Smooth muscle cell (in vitro differentiated cells): Measurements from ENCODE around the gene TCHHL1. TPM values are rescaled to one million over a fixed set of nuclear protein-coding genes. Genes with fewer than 3 reads are reported as not detected.

Experiments used
- DNase-seq: peaks from one replicate; lab custom pipeline; 2025; ENCODE audit not compliant: unreplicated experiment; lab: John Stamatoyannopoulos, UW
- H2AFZ ChIP-seq: fragments of 200-600 bp; sonication (generic); 2 replicates; pipeline ENCODE4 v1.6.0; 2016; ENCODE audit warnings: antibody characterized with exemption, low read depth, mild to moderate bottlenecking
- H3F3A ChIP-seq: fragments of 200-600 bp; sonication (generic); 2 replicates; pipeline ENCODE4 v1.6.0; 2017; ENCODE audit warnings: antibody characterized with exemption, low read depth
- H3K27ac ChIP-seq: fragments of 200-600 bp; sonication (generic); 2 replicates; pipeline ENCODE4 v1.5.1; 2016; ENCODE audit warnings: low read depth, mild to moderate bottlenecking
- H3K27me3 ChIP-seq: fragments of 200-600 bp; sonication (generic); 2 replicates; pipeline ENCODE4 v1.6.1; 2016; ENCODE audit warnings: low read depth, mild to moderate bottlenecking
- H3K36me3 ChIP-seq: fragments of 200-600 bp; sonication (generic); 2 replicates; pipeline ENCODE4 v1.5.1; 2016; ENCODE audit warnings: low read depth
- H3K4me1 ChIP-seq: fragments of 200-600 bp; sonication (generic); 2 replicates; pipeline ENCODE4 v1.5.1; 2016; ENCODE audit warnings: low read depth
- H3K4me2 ChIP-seq: fragments of 200-600 bp; sonication (generic); 2 replicates; pipeline ENCODE4 v1.6.0; 2016; ENCODE audit warnings: mild to moderate bottlenecking
- H3K4me3 ChIP-seq: fragments of 200-600 bp; sonication (generic); 2 replicates; pipeline ENCODE4 v1.5.1; 2016; ENCODE audit warnings: mild to moderate bottlenecking
- H3K79me2 ChIP-seq: fragments of 200-600 bp; sonication (generic); 2 replicates; pipeline ENCODE4 v1.6.0; 2016; ENCODE audit warnings: low read depth, mild to moderate bottlenecking
- H3K9ac ChIP-seq: fragments of 200-600 bp; sonication (generic); 2 replicates; pipeline ENCODE4 v1.6.0; 2016; ENCODE audit warnings: low read depth
- H3K9me3 ChIP-seq: fragments of 200-600 bp; sonication (generic); replicated peaks from 2 replicates; pipeline ENCODE4 v1.5.1; 2016; ENCODE audit warnings: low read depth
- H4K20me1 ChIP-seq: fragments of 200-600 bp; sonication (generic); 2 replicates; pipeline ENCODE4 v1.6.0; 2016; ENCODE audit warnings: low read depth
- CTCF ChIP-seq: fragments of 200-600 bp; sonication (generic); IDR thresholded peaks from 2 replicates; pipeline ENCODE4 v1.5.1; 2017; ENCODE audit warnings: borderline replicate concordance, mild to moderate bottlenecking, antibody characterized with exemption; ENCODE audit not compliant: insufficient read depth, poor library complexity, severe bottlenecking
- WGBS: methylation state at CpG from one replicate; pipeline ENCODE4 v1.1.7; 2016; ENCODE audit warnings: low lambda C conversion rate; 5-methylcytosine and 5-hydroxymethylcytosine counted together
- polyA plus RNA-seq: library from polyadenylated mRNA; unstranded; fragments of >200 nt; fragmentation: Nextera tagmentation; extraction: Ambion mirVana; gene quantifications from 2 replicates; pipeline ENCODE4 v1.2.1, GENCODE V29; 2016
- total RNA-seq: library from RNA; depleted of rRNA; stranded (reverse); fragments of >200 nt; gene quantifications from 2 replicates; pipeline ENCODE4 v1.2.3, GENCODE V29; 2014

Gene TCHHL1
- total and polyA plus RNA-seq, 2 experiments from 2014 or later = not detected

GRCh38 chr1:152042030-152042429 is 46.8 kb downstream of the TCHHL1 start:
- Histone ChIP-seq H3K4me2 (no peak overlapping the region), H3K9me3 (no peaks in the 10 kb centered on the region), H3K9ac (no peak overlapping the region), H3K4me3 (no peak overlapping the region), H3K4me1 (peaks cover 6% of the 10 kb centered on the region), H2AFZ (no peak overlapping the region), H3K36me3 (no peaks in the 10 kb centered on the region), H3K27ac (no peak overlapping the region), H3F3A (peaks cover 11% of the 10 kb centered on the region), H3K79me2 (no peaks in the 10 kb centered on the region), H3K27me3 (no peaks in the 10 kb centered on the region), H4K20me1 (no peaks in the 10 kb centered on the region)
- DNase-seq = no peak
- TF ChIP-seq CTCF = no peak
- WGBS = 68% methylated on average over 1 of the region's 1 CpG

GRCh38 chr1:152039886-152040285 is 49.0 kb downstream of the TCHHL1 start:
- Histone ChIP-seq H3K79me2 (peaks cover 19% of the 10 kb centered on the region), H4K20me1 (peaks cover 11% of the 10 kb centered on the region), H2AFZ (no peak overlapping the region), H3K4me1 (no peaks in the 10 kb centered on the region), H3K36me3 (no peaks in the 10 kb centered on the region), H3K4me3 (no peak overlapping the region), H3K27ac (no peak overlapping the region), H3K27me3 (no peaks in the 10 kb centered on the region), H3F3A (peaks cover 11% of the 10 kb centered on the region), H3K9ac (no peak overlapping the region), H3K4me2 (no peak overlapping the region), H3K9me3 (no peaks in the 10 kb centered on the region)
- DNase-seq = no peak
- 79% methylated on average over 1 of the region's 1 CpG for WGBS
- no peak for TF ChIP-seq CTCF

GRCh38 chr1:152039461-152039860 is 49.4 kb downstream of the TCHHL1 start:
- no peak for DNase-seq
- Histone ChIP-seq H4K20me1 (peaks cover 13% of the 10 kb centered on the region), H3K4me2 (no peak overlapping the region), H2AFZ (no peak overlapping the region), H3F3A (peaks cover 11% of the 10 kb centered on the region), H3K36me3 (no peaks in the 10 kb centered on the region), H3K27me3 (no peaks in the 10 kb centered on the region), H3K9me3 (no peaks in the 10 kb centered on the region), H3K4me3 (no peak overlapping the region), H3K4me1 (peaks cover under 1% of the 10 kb centered on the region), H3K27ac (no peak overlapping the region), H3K9ac (no peak overlapping the region), H3K79me2 (peaks cover 23% of the 10 kb centered on the region)
- WGBS = 80% methylated on average over 1 of the region's 1 CpG
- no peak for TF ChIP-seq CTCF

- peaks cover 14% of the 10 kb centered on the region for H3F3A ChIP-seq
- no peaks in the 10 kb centered on the region for H3K27me3 ChIP-seq
- WGBS = 98% methylated on average over 10 of the region's 10 CpGs
- H3K9ac ChIP-seq = no peak overlapping the region
- H4K20me1 ChIP-seq = peaks cover 19% of the 10 kb centered on the region
- peaks cover 6% of the 10 kb centered on the region for H3K4me1 ChIP-seq
- H3K36me3 ChIP-seq = no peaks in the 10 kb centered on the region
- DNase-seq = no peak
- TF ChIP-seq CTCF = no peak
- H3K79me2 ChIP-seq = peaks cover 29% of the 10 kb centered on the region
- H3K4me2 ChIP-seq = no peak overlapping the region
- H3K4me3 ChIP-seq = no peak overlapping the region
- H3K27ac ChIP-seq = no peak overlapping the region
- H2AFZ ChIP-seq = no peak overlapping the region
- H3K9me3 ChIP-seq = no peaks in the 10 kb centered on the region
Measured at GRCh38 chr1:152038871-152039270, 50.0 kb downstream of the TCHHL1 start.
